Calu3 (cell line): Measurements from ENCODE around the gene ARHGAP20. TPM values are rescaled to one million over a fixed set of nuclear protein-coding genes. Genes with fewer than 3 reads are reported as not detected.
A peak's percentile ranks its signal among the peaks of the same experiment; 100 is the strongest.

Experiments used
- BruUV-seq: library from RNA; stranded (reverse); fragments of 400-500 nt; replicated peaks from 2 replicates; lab custom pipeline; 2021; lab: Mats Ljungman, UMichigan
- CTCF ChIA-PET: fragments of 300-600 bp; sonication (Branson Sonifier 250); formaldehyde crosslinking; loops from one replicate; lab custom pipeline; 2022; ENCODE audit warnings: antibody characterized with exemption; lab: Charles Lee
- DNase-seq: peaks from one replicate; pipeline ENCODE4 v3.0.0; 2022
- H3K27ac Mint-ChIP-seq: one replicate; pipeline ENCODE4 v1.8.0; 2022; ENCODE audit warnings: mixed read lengths; ENCODE audit not compliant: unreplicated experiment
- H3K27me3 Mint-ChIP-seq: one replicate; pipeline ENCODE4 v1.8.0; 2022; ENCODE audit warnings: mixed read lengths; ENCODE audit not compliant: unreplicated experiment
- H3K36me3 Mint-ChIP-seq: one replicate; pipeline ENCODE4 v1.8.0; 2022; ENCODE audit warnings: mild to moderate bottlenecking, moderate library complexity, mixed read lengths; ENCODE audit not compliant: insufficient read depth, unreplicated experiment
- H3K4me1 Mint-ChIP-seq: one replicate; pipeline ENCODE4 v1.8.0; 2022; ENCODE audit warnings: mild to moderate bottlenecking, low read depth, mixed read lengths; ENCODE audit not compliant: unreplicated experiment
- H3K4me3 Mint-ChIP-seq: one replicate; pipeline ENCODE4 v1.8.0; 2022; ENCODE audit warnings: mild to moderate bottlenecking, low read depth, moderate library complexity, mixed read lengths; ENCODE audit not compliant: unreplicated experiment
- H3K9me3 Mint-ChIP-seq: one replicate; pipeline ENCODE4 v1.8.0; 2022; ENCODE audit warnings: low read depth, mixed read lengths; ENCODE audit not compliant: unreplicated experiment
- CTCF ChIP-seq: fragments of 200-600 bp; IDR thresholded peaks from one replicate; pipeline ENCODE4 v1.8.0; 2022; ENCODE audit warnings: antibody characterized with exemption; ENCODE audit not compliant: unreplicated experiment
- intact Hi-C: fragments of 100-400 bp; cut with micrococcal nuclease; formaldehyde crosslinking; loops from one replicate; pipeline ENCODE4 v1.10.0; 2022; ENCODE audit not compliant: unreplicated experiment
- total RNA-seq: library from RNA; stranded (reverse); gene quantifications from 2 replicates; pipeline ENCODE4 v1.2.3, GENCODE V29; 2022

The ARHGAP20 gene
- total RNA-seq, 1 experiment from 2014 or later: not detected

GRCh38 chr11:110573411-110573810, 138.8 kb downstream of the ARHGAP20 start:
- no peaks in the 10 kb centered on the region for H3K4me1 Mint-ChIP-seq
- no TSS peak for BruUV-seq
- intact Hi-C loops: no loop called here
- CTCF ChIA-PET: no interaction called here
- peaks cover 30% of the 10 kb centered on the region for H3K27me3 Mint-ChIP-seq
- no peak for TF ChIP-seq CTCF
- DNase-seq: no peak
- no peaks in the 10 kb centered on the region for H3K36me3 Mint-ChIP-seq
- H3K9me3 Mint-ChIP-seq: no peaks in the 10 kb centered on the region
- no peak overlapping the region for H3K27ac Mint-ChIP-seq
- H3K4me3 Mint-ChIP-seq: no peak overlapping the region

DNA sequence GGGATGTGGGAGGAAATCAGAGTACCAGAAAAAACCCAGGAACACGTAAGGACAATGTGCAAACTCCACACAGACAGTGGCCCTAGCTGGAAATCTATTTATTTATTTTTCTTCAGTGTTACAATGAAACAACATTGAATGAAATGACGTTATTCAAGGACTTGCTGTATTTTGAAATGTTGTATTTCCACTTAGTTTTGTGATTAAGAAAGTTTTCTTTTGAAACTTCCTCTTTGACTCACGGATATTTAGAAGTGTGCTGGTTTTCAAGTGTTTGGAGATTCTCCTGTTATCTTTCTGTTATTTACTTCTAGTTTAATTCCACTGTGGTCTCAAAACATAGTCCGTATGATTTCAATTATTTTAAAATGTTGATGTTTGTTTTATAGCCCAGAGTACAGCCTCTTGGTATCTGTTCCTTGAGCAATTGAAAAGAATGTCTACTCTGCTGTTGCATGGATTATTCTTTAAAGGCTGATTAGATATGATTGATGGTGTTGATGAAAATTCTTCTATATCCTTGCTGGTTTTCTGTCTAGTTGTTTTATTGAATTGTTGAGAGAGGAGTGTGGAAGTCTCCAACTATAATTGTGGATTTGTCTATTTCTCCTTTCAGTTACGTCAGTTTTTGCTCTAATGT, 141.0 kb downstream of the ARHGAP20 start:
- TF ChIP-seq CTCF: no peak
- BruUV-seq: no TSS peak
- Mint-ChIP-seq H3K9me3 (no peaks in the 10 kb centered on the region), H3K4me3 (no peak overlapping the region), H3K27ac (no peak overlapping the region), H3K27me3 (peaks cover 44% of the 10 kb centered on the region), H3K36me3 (no peaks in the 10 kb centered on the region), H3K4me1 (no peaks in the 10 kb centered on the region)
- no peak for DNase-seq
- CTCF ChIA-PET: no interaction called here
- intact Hi-C loops: no loop called here

- H3K27ac Mint-ChIP-seq: no peak overlapping the region
- no peaks in the 10 kb centered on the region for H3K9me3 Mint-ChIP-seq
- H3K27me3 Mint-ChIP-seq: peaks cover 45% of the 10 kb centered on the region
- CTCF ChIA-PET: interaction anchor here (0.6 kb wide), 1 partner anchor 325 kb away, joined by 4 read pairs; no protein-coding TSS in a partner anchor
- no TSS peak for BruUV-seq
- intact Hi-C loops: no loop called here
- no peaks in the 10 kb centered on the region for H3K36me3 Mint-ChIP-seq
- no peak for DNase-seq
- no peak overlapping the region for H3K4me3 Mint-ChIP-seq
- no peak for TF ChIP-seq CTCF
- H3K4me1 Mint-ChIP-seq: peaks cover 10% of the 10 kb centered on the region
Measured at GRCh38 chr11:110566577-110566976, 145.7 kb downstream of the ARHGAP20 start.

GRCh38 chr11:110565357-110566336, 146.6 kb downstream of the ARHGAP20 start:
- Mint-ChIP-seq H3K27ac (no peak overlapping the region), H3K4me1 (peaks cover 10% of the 10 kb centered on the region), H3K9me3 (no peaks in the 10 kb centered on the region), H3K27me3 (peaks cover 47% of the 10 kb centered on the region), H3K4me3 (peak overlapping the region; percentile 13), H3K36me3 (no peaks in the 10 kb centered on the region)
- intact Hi-C loops: no loop called here
- DNase-seq: peak; percentile 18
- no peak for TF ChIP-seq CTCF
- CTCF ChIA-PET: interaction anchor here (0.6 to 1.0 kb wide), 3 partner anchors 22 to 324 kb away, joined by 4 read pairs; no protein-coding TSS in a partner anchor
- BruUV-seq: no TSS peak
